ENCODE measurements around the gene ITPR2. TPM values are rescaled to one million over a fixed set of nuclear protein-coding genes. Genes with fewer than 3 reads are reported as not detected.

Gene ITPR2
- total RNA-seq, 1 donor, result 77.7 TPM

- no peak for DNase-seq (ENCODE audit: low read depth)
- no peak for TF ChIP-seq CTCF (IDR thresholded peaks at IDR 0.05; ENCODE audit: insufficient read depth, low read depth, low read length)
- no peak overlapping the region for H3K4me3 ChIP-seq (ENCODE audit: low read depth, low read length)
These were observed 210.4 kb downstream of the ITPR2 start for GRCh38 chr12:26622601-26623000.

GRCh38 chr12:26621932-26622331, 211.1 kb downstream of the ITPR2 start:
- no peak for TF ChIP-seq CTCF (IDR thresholded peaks at IDR 0.05; ENCODE audit: insufficient read depth, low read depth, low read length)
- no peak overlapping the region for H3K4me3 ChIP-seq (ENCODE audit: low read depth, low read length)
- DNase-seq (ENCODE audit: low read depth), result no peak

GRCh38 chr12:26620907-26621306, 212.1 kb downstream of the ITPR2 start:
- TF ChIP-seq CTCF (IDR thresholded peaks at IDR 0.05; ENCODE audit: insufficient read depth, low read depth, low read length), result no peak
- DNase-seq (ENCODE audit: low read depth), result no peak
- H3K4me3 ChIP-seq (ENCODE audit: low read depth, low read length), result no peak overlapping the region

GRCh38 chr12:26617513-26617912, 215.5 kb downstream of the ITPR2 start:
- H3K4me3 ChIP-seq (ENCODE audit: low read depth, low read length), result no peak overlapping the region
- no peak for TF ChIP-seq CTCF (IDR thresholded peaks at IDR 0.05; ENCODE audit: insufficient read depth, low read depth, low read length)
- no peak for DNase-seq (ENCODE audit: low read depth)

GRCh38 chr12:26614011-26614616, 218.9 kb downstream of the ITPR2 start:
- no peak overlapping the region for H3K4me3 ChIP-seq (ENCODE audit: low read depth, low read length)
- DNase-seq (ENCODE audit: low read depth), result peak; percentile 37
- peak; percentile 65 for TF ChIP-seq CTCF (IDR thresholded peaks at IDR 0.05; ENCODE audit: insufficient read depth, low read depth, low read length)

- no peak for DNase-seq (ENCODE audit: low read depth)
- TF ChIP-seq CTCF (IDR thresholded peaks at IDR 0.05; ENCODE audit: insufficient read depth, low read depth, low read length), result no peak
- no peak overlapping the region for H3K4me3 ChIP-seq (ENCODE audit: low read depth, low read length)
These were observed 220.8 kb downstream of the ITPR2 start for GRCh38 chr12:26612203-26612602.

GRCh38 chr12:26611598-26611997, 221.4 kb downstream of the ITPR2 start:
- no peak overlapping the region for H3K4me3 ChIP-seq (ENCODE audit: low read depth, low read length)
- no peak for DNase-seq (ENCODE audit: low read depth)
- no peak for TF ChIP-seq CTCF (IDR thresholded peaks at IDR 0.05; ENCODE audit: insufficient read depth, low read depth, low read length)

Measured in fibroblast of villous mesenchyme (primary cell).